GM19099 (cell line): ENCODE results near the gene DAND5.

Experiments
- POLR2A ChIP-seq: IDR thresholded peaks from 3 replicates; pipeline ENCODE4 v1.6.1; 2011; ENCODE audit warnings: low read depth; ENCODE audit not compliant: insufficient read length; ENCODE audit errors: extremely low read depth

The DAND5 gene

GRCh38 chr19:13006431-13007281 lies 37.3 kb downstream of the DAND5 start:
- no peak for TF ChIP-seq POLR2A

DNA sequence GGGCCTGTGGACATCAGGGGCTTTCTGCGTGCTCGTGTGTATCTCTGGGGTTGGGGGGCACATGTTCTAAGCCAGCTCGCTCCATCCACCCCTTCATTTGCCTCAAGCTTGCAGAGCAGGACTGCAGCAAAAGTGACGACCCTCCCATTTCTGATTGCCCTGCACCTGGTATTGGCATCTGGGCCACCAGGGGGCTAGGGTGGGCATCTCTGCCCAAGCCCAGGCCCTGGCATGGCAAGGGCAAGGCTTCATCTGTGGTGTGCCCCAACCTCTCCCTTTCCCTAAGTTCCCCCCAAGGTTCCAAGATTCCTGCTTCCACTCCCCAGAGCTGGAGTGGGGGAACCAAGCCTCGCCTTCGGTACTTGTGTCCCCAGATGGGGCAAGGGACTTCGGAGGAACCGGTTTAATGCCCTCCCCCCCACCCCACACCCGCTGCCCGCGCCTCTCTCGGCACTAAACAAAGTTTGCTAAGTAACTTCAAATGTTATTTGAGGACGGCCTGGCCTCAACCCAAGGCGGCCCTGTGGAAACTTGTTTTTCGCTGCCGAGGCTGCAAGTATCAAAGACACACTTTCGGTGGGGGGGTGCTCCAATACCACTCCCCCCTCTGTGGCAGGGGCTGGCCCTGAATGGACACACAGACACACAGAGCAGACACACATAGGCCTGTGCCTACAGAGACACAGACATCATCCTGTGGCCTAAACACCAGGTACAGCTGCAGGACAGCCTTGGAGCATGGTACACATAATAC lies 38.1 kb downstream of the DAND5 start:
- TF ChIP-seq POLR2A = no peak

DNA sequence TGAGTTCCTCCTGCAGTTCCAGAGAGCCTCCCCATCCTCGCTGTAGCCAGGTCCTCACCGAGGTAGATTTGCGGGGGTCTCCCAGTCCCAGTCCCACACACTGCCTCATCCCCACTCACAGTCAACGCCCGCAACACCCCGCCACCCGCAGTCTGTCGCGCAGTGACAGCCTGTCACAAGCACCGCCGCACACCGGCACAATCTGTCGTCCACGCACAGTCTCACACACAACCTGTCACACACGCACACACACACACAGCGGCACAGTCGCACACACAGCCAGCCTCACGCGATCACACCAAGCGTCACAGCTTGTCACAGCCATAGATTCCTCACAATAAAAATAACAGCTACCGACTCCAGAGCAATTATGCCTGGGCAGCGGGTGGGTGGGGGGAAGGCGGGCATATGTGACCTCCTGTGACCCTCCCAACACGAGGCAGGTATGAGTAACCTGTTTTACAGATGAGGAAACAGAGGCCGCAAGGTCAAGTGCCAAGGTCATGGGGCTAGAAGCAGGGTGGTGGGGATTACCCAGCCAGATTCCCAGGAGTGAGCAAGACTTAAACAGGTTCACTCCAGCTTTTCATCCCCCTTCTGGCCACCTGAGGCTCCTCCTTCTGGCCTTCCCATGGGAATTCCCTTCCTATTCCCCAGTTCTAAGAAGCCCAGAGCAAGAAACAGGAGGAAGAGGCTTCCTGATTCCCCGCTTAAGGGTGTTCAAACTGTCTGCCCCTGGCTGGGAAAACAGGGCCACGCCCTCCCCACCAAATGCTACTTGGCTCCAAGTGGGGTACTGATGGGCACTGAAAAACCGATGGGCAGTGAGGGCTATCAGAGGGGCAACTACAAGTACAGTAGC lies 39.8 kb downstream of the DAND5 start:
- no peak for TF ChIP-seq POLR2A

GRCh38 chr19:13010038-13010991 lies 40.9 kb downstream of the DAND5 start:
- TF ChIP-seq POLR2A = no peak

- TF ChIP-seq POLR2A = no peak
These were observed 41.7 kb downstream of the DAND5 start for GRCh38 chr19:13010992-13011652.

DNA sequence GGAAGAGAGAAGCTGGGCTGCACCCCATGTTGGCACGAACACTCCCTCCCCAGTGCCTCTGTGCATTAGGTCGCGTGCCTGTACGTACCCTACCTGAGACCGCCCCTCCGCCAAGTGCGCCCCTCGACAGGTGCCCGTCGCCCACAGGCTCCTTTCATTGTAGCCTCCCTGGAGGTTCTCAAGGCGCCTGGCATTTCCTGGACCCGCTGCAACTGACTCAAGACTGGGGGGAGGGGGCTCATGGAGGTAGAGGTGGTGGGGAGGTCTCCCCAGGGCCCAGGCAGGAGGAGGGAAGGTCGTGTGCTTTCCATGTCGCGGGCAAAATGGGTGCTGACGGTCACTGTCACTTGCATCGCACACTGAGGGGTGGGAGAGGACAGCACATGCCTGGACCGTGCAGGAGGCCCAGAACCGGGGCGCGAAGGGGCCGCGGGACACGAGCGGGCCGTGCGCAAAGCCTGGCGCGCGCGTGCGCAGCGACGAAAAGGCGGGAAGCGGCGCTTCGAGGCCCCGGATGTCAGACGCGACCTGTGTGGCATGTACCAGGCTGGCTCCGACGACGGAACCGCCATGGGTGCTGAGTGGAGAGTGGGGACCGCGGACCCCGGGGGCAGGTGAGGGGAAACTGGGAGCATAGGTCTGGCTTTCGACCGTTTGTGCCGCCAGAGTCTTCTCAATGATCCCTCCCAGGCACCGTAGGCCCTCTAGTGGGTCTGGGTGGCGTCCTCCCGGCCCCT lies 42.4 kb downstream of the DAND5 start:
- no peak for TF ChIP-seq POLR2A

DNA sequence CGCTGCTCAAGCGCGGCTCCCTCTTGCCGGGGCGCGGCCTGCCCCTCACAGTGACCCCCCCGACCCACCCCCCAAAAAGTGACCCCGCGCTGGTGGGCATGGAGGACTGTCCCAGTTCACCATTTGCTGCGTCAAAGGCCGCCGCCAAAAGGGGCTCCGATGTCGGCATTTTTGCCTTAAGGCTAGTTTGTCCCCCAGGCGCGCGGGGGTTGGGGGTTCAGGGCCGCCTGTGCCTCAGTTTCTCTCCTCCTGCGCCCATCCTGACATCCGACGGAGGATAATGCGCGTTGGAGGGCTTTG lies 43.0 kb downstream of the DAND5 start:
- TF ChIP-seq POLR2A = no peak

GRCh38 chr19:13012690-13013608 lies 43.6 kb downstream of the DAND5 start:
- TF ChIP-seq POLR2A = no peak

DNA sequence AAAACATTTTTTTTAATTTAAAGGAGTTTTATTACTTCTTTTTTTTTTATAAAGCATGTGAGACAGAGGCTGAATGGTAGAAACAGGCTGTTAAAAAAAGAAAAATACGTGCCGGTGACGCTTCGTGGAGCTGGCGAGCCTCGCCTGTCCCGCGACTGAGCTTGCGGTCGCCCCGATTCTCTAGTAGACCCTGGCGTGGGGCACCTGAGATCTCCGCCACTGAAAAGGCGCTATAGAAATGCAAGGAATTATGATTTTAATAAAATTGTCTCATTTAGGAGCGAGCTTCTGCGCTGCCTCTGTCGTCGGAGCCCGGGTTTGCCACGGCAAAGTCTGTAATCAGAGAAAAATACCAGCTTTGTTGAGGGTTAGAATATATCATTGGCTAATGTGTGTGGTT lies 44.3 kb downstream of the DAND5 start:
- TF ChIP-seq POLR2A = no peak

DNA sequence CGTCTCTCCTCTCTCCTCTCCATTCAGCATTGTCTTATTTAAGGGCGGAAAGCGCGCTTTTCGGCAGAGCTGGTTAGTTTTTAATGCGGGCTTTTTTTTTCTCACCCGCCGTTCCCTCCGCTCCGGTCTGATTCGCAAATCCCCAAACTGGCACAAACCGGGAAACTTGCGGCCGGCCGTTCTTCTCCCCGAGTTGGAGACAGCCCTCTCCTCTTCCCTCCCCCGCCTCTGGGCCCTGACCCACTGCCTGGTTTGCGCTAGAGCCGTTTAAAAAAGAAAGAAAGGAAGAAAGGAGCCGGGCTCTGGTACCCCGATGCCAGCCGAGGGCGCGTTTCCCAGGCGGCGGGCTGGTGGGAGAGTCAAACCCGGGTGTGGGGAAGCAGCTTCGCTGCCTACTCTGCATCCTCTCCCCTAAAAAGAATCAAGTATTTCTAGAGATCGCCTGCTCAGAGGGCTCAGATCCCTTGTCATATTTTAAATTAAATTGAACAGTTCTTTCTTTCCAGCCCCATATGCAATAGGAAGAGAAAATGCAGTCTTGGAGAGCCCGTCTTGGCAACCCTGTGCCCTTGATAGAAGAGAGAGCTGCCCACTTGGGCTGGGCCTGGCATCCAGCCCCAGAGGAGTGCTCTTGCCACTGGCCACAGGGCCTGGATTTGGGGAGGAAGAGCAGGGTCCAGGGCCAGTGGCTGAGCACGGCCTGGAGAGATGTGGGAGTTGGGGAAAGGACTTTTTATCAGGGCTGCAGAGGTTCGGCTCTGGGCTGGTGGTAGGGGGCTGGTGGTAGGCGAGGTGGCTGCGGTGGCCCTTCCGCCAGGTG lies 44.9 kb downstream of the DAND5 start:
- no peak for TF ChIP-seq POLR2A

GRCh38 chr19:13014921-13015280 lies 45.5 kb downstream of the DAND5 start:
- no peak for TF ChIP-seq POLR2A

- no peak for TF ChIP-seq POLR2A
These were observed 46.2 kb downstream of the DAND5 start for GRCh38 chr19:13015361-13016223.
